ENCODE results near the gene ALG5.

- TF ChIP-seq POLR2A (IDR thresholded peaks at IDR 0.05) (no peak), CTCF (IDR thresholded peaks at IDR 0.05 in 4 of 5, conservative IDR thresholded peaks at IDR 0.05 in 1 of 5) (no peak)
Observed at GRCh38 chr13:36986462-36987240, 12.5 kb downstream of the ALG5 start.

Measured in gastrocnemius medialis (tissue), 4 donors.